Fibroblast of lung (primary cell): ENCODE measurements around the gene RUFY1. TPM values are rescaled to one million over a fixed set of nuclear protein-coding genes. Genes with fewer than 3 reads are reported as not detected.

Experiments
- DNase-seq, 2 donors: peaks; one replicate each; pipeline versions ENCODE4 v3.0.0 to v3.0.0-alpha.2; 2010; ENCODE audit warnings: low read depth in 2 of 2
- H2AFZ ChIP-seq: 2 replicates; pipeline ENCODE4 v1.5.1; 2012; ENCODE audit warnings: low read length, control low read depth, inconsistent platforms
- H3K27ac ChIP-seq: 2 replicates; pipeline ENCODE4 v1.5.1; 2011; ENCODE audit warnings: low read length, control low read depth; ENCODE audit not compliant: insufficient read depth
- H3K27me3 ChIP-seq: 2 replicates; pipeline ENCODE4 v1.5.1; 2011; ENCODE audit warnings: mild to moderate bottlenecking, low read length; ENCODE audit not compliant: control insufficient read depth, insufficient read depth
- H3K36me3 ChIP-seq: 2 replicates; pipeline ENCODE4 v1.5.1; 2011; ENCODE audit warnings: low read length; ENCODE audit not compliant: control insufficient read depth, insufficient read depth
- H3K4me1 ChIP-seq: 2 replicates; pipeline ENCODE4 v1.5.1; 2011; ENCODE audit warnings: low read length; ENCODE audit not compliant: control insufficient read depth, insufficient read depth; ENCODE audit errors: extremely low read depth
- H3K4me2 ChIP-seq: 2 replicates; pipeline ENCODE4 v1.5.1; 2011; ENCODE audit warnings: low read length, control low read depth; ENCODE audit not compliant: insufficient read depth; ENCODE audit errors: extremely low read depth
- H3K4me3 ChIP-seq, 4 experiments: fragments of 200-600 bp in 1 of 4; sonication (generic) in 1 of 4; replicated peaks in 1 of 4; 2 replicates each; pipeline ENCODE4 v1.5.1; 2011 to 2016; ENCODE audit warnings: low read length in 4 of 4, low read depth in 3 of 4, mild to moderate bottlenecking in 3 of 4, control low read depth in 2 of 4, inconsistent platforms in 1 of 4, mixed read lengths in 1 of 4; ENCODE audit not compliant: insufficient read depth in 1 of 4; ENCODE audit errors: control extremely low read depth in 1 of 4
- H3K79me2 ChIP-seq: 2 replicates; pipeline ENCODE4 v1.5.1; 2012; ENCODE audit warnings: mild to moderate bottlenecking, low read length, inconsistent platforms; ENCODE audit not compliant: control insufficient read depth, insufficient read depth
- H3K9ac ChIP-seq: 2 replicates; pipeline ENCODE4 v1.5.1; 2011; ENCODE audit warnings: mild to moderate bottlenecking, low read length, control low read depth; ENCODE audit not compliant: insufficient read depth
- H3K9me3 ChIP-seq: 2 replicates; pipeline ENCODE4 v1.5.1; 2012; ENCODE audit warnings: low read depth, low read length; ENCODE audit not compliant: control insufficient read depth, insufficient read depth
- H4K20me1 ChIP-seq: 2 replicates; pipeline ENCODE4 v1.5.1; 2011; ENCODE audit warnings: low read length; ENCODE audit not compliant: control insufficient read depth, insufficient read depth; ENCODE audit errors: extremely low read depth
- CTCF ChIP-seq, 2 donors: IDR thresholded peaks in 1 of 2; conservative IDR thresholded peaks in 1 of 2; 1 replicate in 1 of 2; 2 replicates in 1 of 2; pipeline ENCODE4 v1.5.1; 2011 to 2012; ENCODE audit warnings: low read length in 2 of 2, control low read depth in 1 of 2, inconsistent platforms in 1 of 2, low read depth in 1 of 2, mild to moderate bottlenecking in 1 of 2
- EZH2 ChIP-seq: IDR thresholded peaks from 2 replicates; pipeline ENCODE4 v1.5.1; 2012; ENCODE audit warnings: low read length, control low read depth, mild to moderate bottlenecking; ENCODE audit errors: missing control alignments
- polyA plus RNA-seq, 2 donors: library from polyadenylated mRNA; depleted of rRNA in 1 of 2; stranded (reverse) in 1 of 2; unstranded in 1 of 2; fragments of >200 nt; gene quantifications; 2 replicates each; pipeline ENCODE4 v1.2.1, GENCODE V29; 2011 to 2012; ENCODE audit warnings: missing spikeins in 1 of 2
- total RNA-seq: library from RNA; depleted of rRNA; stranded (reverse); fragments of >200 nt; gene quantifications from 2 replicates; pipeline ENCODE4 v1.2.1, GENCODE V29; 2014

The RUFY1 gene
- total and polyA plus RNA-seq, 2 donors (not counting 1 experiment from before 2014, with no cell fraction given): 32.8 to 77.8 TPM

GRCh38 chr5:179568721-179569120, 18.4 kb downstream of the RUFY1 start:
- no peak overlapping the region for H3K27ac ChIP-seq
- no peaks in the 10 kb centered on the region for H3K9me3 ChIP-seq
- H3K4me1 ChIP-seq: no peaks in the 10 kb centered on the region
- H3K36me3 ChIP-seq: peaks cover 11% of the 10 kb centered on the region
- H4K20me1 ChIP-seq: no peaks in the 10 kb centered on the region
- no peaks in the 10 kb centered on the region for H3K79me2 ChIP-seq
- peak in 1 of 2 donors; percentile 29 for DNase-seq
- no peak overlapping the region for H3K4me2 ChIP-seq
- H3K27me3 ChIP-seq: no peaks in the 10 kb centered on the region
- H3K4me3 ChIP-seq: no peak overlapping the region
- H2AFZ ChIP-seq: no peak overlapping the region
- TF ChIP-seq EZH2 (no peak), CTCF (conservative IDR thresholded peaks at IDR 0.05 in 1 of 2, IDR thresholded peaks at IDR 0.05 in 1 of 2; ENCODE audit: low read depth in 1 of 2, low read length in 2 of 2) (no peak)
- H3K9ac ChIP-seq: no peak overlapping the region

GRCh38 chr5:179572386-179572785, 22.0 kb downstream of the RUFY1 start:
- no peaks in the 10 kb centered on the region for H3K79me2 ChIP-seq
- H3K36me3 ChIP-seq: peaks cover 9% of the 10 kb centered on the region
- no peaks in the 10 kb centered on the region for H3K4me1 ChIP-seq
- H4K20me1 ChIP-seq: no peaks in the 10 kb centered on the region
- no peaks in the 10 kb centered on the region for H3K9me3 ChIP-seq
- H3K4me2 ChIP-seq: no peak overlapping the region
- H3K27ac ChIP-seq: no peak overlapping the region
- TF ChIP-seq CTCF (conservative IDR thresholded peaks at IDR 0.05 in 1 of 2, IDR thresholded peaks at IDR 0.05 in 1 of 2; ENCODE audit: low read depth in 1 of 2, low read length in 2 of 2) (no peak), EZH2 (no peak)
- DNase-seq: no peak
- no peak overlapping the region for H3K9ac ChIP-seq
- H2AFZ ChIP-seq: no peak overlapping the region
- no peak overlapping the region for H3K4me3 ChIP-seq
- no peaks in the 10 kb centered on the region for H3K27me3 ChIP-seq

- Histone ChIP-seq H3K4me3 (no peak overlapping the region), H4K20me1 (no peaks in the 10 kb centered on the region), H3K4me1 (no peaks in the 10 kb centered on the region), H3K36me3 (peaks cover 2% of the 10 kb centered on the region), H3K27ac (no peak overlapping the region), H2AFZ (no peak overlapping the region), H3K9me3 (no peaks in the 10 kb centered on the region), H3K4me2 (no peak overlapping the region), H3K27me3 (no peaks in the 10 kb centered on the region), H3K9ac (no peak overlapping the region), H3K79me2 (no peaks in the 10 kb centered on the region)
- no peak for DNase-seq
- no peak for TF ChIP-seq CTCF (conservative IDR thresholded peaks at IDR 0.05 in 1 of 2, IDR thresholded peaks at IDR 0.05 in 1 of 2; ENCODE audit: low read depth in 1 of 2, low read length in 2 of 2)
- no peak for TF ChIP-seq EZH2
Measured at GRCh38 chr5:179577286-179577960, 27.1 kb downstream of the RUFY1 start.
